Activated T-cell treated with anti-CD3 and anti-CD28 coated beads for 4 hours (primary cell): ENCODE data around the gene CGB1.
"Not testable (repeated sequence)": the region's sequence is repeated elsewhere in the genome, so short reads cannot be mapped to it uniquely, and the experiment has no call there.

Experiments
- DNase-seq: peaks from one replicate; pipeline ENCODE4 v3.0.0-alpha.2; 2020

CGB1 gene

GRCh38 chr19:49020931-49021895, 15.5 kb downstream of the CGB1 start:
- DNase-seq = no peak

GRCh38 chr19:49020342-49020741, 16.4 kb downstream of the CGB1 start:
- DNase-seq = no peak

DNA sequence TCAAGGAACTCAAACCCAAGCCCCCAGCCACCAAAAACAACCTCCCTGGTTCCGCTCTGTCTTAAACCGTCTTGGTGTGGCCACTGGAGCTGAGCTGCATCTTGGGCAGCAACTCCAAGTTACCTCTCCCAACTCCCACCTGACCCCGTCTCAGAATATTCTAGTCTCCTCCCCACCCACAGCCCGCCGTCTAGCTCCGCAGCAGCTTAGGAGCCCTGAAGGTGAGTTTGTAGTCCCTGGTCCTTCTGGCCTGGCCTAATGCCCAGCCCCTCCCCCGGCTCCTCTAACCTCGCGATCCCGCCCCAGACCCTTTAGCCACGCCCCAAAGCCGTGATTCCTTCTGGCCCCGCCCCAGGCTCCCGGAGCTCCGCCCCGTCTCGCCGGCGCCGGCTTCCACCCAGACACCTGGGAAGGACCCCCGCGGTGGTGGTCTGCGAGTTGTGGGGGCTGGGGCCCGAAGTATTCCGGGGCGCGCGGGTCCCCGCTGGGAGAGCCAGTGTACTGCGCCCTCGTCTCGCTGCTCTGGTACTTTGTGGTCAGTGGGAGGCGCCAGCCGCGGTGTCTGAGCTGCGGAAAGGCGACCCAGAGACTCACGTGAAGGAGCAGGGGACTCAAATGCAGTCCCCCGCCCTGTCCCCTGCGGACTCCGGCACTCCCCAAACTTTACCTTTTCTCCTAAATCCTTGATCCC, 17.3 kb downstream of the CGB1 start:
- peak; percentile 51 for DNase-seq

DNA sequence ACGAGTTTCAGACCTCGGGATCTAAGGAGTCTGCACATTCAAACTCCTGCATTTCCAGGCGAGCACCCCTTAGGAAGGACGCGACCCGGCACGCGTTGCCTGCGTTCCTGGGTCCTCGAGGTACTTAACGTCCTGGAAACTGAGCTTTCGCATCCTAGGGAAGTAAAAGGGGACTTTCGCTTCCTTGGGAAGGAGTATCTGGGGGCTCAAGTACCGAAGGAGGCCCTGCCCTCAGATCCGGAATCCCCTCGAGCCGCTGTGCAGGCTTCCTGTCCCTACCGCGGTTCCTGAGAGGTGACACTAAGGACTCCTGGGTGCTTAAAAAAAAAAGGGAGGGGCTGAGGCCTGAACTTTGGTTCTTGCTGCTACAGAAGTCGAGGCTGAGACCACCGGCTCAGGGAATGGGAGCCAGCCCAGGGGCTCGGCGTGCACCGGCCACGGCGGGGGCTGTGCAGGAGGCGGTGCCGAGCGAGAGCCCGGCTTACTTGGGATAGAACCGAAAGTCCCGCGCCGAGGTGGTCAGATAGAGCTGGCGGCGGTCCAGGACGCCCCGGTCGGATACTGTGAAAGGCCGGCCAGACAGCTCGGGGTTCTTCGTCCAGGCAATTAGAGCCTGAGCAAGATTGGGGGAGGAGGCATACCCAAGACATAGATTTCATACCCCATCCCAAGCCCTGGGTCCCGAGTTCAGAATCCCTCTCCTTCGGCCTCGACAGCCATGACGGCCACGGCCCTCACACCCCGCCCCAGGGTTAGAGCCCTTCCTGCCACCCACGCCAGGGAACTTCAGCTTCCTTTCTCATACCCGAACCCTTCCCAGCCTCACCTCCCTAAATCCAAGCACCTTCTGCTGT, 18.1 kb downstream of the CGB1 start:
- not testable (repeated sequence) for DNase-seq

DNA sequence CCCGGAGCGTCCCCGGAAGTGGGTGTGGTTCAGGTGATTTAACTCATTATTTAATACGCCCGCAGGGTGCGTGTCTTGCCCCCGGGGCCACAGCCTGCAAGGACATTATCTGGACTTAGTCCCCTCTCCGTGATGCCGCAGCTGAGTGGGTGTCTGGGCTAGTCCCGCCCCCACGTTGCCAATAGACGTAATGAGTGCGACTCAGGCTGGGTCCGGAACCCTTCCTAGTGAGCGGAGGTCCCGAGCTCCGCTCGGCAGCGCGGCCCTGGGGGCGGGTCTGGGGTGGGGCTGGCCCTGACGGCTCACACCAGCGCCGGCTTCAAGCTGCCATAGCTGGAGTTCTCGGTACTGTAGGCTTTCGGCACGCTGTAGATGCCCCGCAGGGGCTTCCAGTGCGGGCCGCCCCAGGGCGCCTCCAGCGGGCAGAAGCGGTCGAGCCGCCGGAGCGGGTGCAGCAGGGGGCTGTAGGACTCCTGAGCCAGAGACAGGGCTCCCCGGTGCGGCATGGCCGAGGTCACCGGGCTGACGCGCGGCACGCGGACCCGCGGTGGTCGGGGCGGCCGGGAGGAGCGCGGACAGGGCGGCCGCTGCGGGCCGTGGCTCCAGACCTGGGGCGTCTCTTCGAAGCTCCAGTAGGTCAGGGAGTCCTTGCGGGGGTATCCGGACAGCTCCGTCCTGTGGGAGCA, 18.9 kb downstream of the CGB1 start:
- DNase-seq = peak; percentile 47

DNA sequence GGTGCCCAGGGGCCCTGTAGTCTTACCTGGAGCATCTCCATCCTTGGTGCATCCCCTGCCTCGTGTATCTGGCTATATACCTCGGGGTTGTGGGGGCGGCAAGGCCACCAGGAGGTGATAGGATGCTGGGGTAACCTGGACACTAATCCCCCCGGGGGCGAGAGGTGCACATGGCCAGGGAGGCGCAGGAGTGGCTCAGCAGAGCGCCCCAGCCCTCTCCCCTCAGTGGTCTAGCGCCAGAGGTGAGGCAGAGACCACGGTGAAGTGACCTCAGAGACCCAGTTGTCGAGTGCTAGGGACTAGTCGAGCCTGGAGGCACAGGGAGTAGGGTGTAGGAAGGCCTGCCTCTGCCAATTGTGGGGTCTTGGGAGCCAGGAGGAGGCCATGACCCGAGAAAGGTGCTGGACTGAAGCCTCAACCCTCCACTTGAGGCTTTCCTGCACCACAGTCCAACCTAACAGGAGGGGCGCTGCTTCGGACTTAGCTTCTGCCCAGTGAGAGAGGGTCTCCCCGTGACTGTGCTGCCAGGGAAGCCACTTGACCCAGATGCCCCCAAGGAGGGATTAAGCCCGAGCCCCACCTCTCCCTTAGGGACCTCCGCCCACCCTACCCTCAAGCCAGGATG, 19.5 kb downstream of the CGB1 start, which contains the start of gene LHB:
TSS of gene LHB (minus strand) at position 51 of the 625 bp plus-strand sequence. CDS start at position 41, 10 bp downstream.
- no peak for DNase-seq

GRCh38 chr19:49016067-49016839, 20.4 kb downstream of the CGB1 start:
- no peak for DNase-seq

DNA sequence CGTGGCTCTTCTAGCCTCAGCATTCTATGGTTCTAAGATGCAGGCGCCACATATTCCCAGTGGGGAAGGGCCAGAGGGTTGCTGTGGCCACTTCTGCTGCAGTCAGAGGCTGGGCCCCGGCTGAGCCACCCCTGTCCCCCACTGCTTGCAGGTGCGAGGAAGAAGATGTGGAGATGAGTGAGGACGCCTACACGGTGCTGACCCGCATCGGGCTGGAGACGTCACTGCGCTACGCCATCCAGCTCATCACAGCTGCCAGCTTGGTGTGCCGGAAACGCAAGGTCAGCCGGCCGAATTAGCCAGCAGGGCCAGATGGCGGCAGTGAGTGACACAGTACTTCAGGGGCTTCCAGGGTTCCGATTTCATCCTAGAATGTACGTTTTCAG, 21.8 kb downstream of the CGB1 start:
- no peak for DNase-seq

GRCh38 chr19:49014123-49014869, 22.4 kb downstream of the CGB1 start:
- no peak for DNase-seq

DNA sequence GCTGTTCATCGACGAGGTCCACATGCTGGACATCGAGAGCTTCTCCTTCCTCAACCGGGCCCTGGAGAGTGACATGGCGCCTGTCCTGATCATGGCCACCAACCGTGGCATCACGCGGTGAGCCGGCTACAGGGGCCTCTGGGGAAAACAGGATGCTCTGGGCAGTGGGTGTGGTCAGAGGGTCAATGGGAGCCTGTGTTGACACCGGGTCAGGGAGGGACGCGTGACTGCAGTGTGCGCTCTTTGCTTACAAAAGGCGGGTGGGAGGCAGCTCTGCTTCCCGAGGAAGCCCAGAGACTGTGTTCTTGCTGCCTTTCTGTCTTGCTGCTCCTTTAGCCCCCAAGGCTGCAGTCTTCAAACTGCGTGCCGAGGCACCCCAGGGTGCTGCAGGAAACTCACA, 25.5 kb downstream of the CGB1 start:
- DNase-seq = no peak

GRCh38 chr19:49010453-49010852, 26.2 kb downstream of the CGB1 start:
- no peak for DNase-seq

DNA sequence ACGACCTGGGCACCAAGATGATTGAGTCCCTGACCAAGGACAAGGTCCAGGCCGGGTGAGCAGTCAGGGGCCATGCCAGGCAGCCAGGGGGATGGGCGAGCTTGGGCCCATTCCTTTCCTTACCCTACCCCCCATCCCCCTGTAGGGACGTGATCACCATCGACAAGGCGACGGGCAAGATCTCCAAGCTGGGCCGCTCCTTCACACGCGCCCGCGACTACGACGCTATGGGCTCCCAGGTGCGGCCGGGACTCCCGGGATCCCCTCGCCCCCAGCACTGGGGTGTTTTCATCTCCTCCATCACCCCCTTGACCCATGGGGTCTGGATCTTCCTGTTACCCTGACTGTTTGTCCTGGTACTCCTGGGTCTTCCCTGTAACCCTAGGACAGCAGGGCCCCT, 26.9 kb downstream of the CGB1 start:
- DNase-seq = no peak

- no peak for DNase-seq
Observed at GRCh38 chr19:49006905-49007304, 29.8 kb downstream of the CGB1 start.

DNA sequence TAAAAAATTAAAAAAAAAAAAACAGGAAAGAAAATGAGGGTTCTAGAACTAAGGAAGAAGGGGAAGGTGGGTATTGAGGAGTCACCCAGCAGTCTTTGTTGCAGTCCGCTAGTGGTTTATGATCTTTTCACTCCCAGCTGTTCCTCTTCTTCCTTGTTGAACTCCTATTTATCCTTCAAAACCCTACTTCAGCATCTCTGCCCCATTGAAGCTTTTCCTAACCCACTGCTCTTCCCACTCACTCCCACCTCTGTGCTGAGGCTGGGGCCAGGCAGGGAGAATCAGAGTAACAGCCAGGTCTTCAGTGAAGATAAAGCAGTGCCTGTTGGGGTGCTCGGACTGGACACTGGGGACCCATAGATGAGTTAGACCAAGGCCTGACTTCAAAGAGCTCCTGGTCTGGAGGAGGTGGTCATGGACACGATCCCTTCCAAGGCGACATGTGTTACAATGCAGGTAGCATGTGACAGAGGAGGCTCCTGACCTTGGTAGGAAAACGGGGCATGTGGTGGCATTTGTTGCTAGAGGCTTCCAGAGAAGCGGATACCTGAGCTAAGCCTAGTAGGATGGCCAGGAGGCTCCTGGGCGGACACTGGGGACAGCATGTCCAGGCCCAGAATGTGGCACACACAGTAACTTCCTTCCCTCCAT, 31.6 kb downstream of the CGB1 start:
- DNase-seq = no peak

DNA sequence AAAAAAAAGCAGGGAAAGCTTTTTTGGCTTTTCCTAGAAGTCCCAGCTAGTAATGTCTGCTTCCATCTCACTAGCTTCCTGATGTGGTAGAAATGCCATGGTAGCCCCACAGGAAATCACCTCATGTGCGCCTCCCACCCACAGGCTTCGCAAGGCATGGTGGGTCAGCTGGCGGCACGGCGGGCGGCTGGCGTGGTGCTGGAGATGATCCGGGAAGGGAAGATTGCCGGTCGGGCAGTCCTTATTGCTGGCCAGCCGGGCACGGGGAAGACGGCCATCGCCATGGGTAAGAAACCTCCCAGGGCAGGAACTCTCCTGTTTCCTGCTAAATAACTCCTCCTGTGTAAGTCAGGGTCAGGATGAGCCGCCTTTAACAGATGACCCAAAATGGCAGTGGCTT, 32.6 kb downstream of the CGB1 start:
- no peak for DNase-seq

GRCh38 chr19:48999481-49000325, 37.0 kb downstream of the CGB1 start:
- DNase-seq = peak; percentile 53

- peak; percentile 31 for DNase-seq
Observed at GRCh38 chr19:48997972-48998371, 38.7 kb downstream of the CGB1 start.

DNA sequence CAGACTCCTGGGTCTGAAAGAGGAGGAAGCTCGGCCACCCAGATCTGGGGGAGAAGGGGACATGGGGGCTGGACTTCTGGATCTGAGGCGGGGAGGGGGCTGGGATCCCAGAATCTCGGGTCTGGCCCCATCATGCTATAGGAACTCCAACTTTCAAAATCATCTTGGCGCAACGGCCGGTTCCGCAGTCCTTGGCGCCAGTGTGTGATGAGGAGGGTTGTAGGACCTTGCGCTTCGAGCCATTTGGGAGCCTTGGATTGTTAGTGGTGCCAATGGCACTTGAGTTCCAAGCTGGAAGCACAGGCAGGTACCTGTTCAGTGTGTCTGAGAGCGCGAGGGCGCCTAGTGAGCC, 42.7 kb downstream of the CGB1 start:
- DNase-seq = no peak
